Right lung (tissue), 5 donors: ENCODE results near the gene PATL1. TPM values are rescaled to one million over a fixed set of nuclear protein-coding genes. Genes with fewer than 3 reads are reported as not detected.

Source experiments
- DNase-seq, 2 donors: peaks; one replicate each; pipeline ENCODE4 v3.0.0-alpha.2; 2013
- polyA plus RNA-seq, 5 donors: library from polyadenylated mRNA; unstranded; fragments of 120-200 nt; gene quantifications; one replicate each; pipeline versions ENCODE4 v1.2.1 to v1.2.3, GENCODE V29; 2013; ENCODE audit warnings: inconsistent platforms in 1 of 5, low replicate concordance in 1 of 5; ENCODE audit not compliant: insufficient read length in 5 of 5, insufficient read depth in 1 of 5

PATL1 gene
- polyA plus RNA-seq, 5 donors = 32.7 to 45.0 (median 41.3) TPM

DNA sequence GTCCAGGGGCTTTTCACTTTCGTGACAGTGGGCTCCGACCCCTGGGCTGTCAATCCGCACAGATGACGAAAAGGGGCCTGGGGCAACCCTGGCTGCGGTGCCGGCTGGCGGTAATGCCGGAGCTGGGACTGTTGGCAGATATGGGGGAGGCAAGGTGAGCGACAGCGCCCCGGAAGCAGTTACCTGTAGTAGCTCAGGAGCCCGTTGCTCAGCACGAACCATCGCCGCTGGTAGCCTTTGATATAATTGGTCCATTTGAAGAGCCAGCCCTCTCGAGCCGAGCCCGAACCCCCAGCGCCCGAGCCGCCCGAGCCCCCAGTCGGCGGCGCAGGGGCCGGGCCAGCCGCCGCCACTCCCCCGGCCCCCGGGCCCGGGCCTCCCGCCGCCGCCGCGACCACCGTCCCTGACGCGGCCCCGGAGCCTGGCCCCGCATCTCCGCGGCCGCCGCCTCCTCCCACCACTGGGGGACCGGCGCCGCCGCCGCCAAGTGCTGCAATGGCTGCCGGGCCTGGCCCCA is 53.7 kb downstream of the PATL1 start:
- peak; percentile 11 to 12 for DNase-seq

DNA sequence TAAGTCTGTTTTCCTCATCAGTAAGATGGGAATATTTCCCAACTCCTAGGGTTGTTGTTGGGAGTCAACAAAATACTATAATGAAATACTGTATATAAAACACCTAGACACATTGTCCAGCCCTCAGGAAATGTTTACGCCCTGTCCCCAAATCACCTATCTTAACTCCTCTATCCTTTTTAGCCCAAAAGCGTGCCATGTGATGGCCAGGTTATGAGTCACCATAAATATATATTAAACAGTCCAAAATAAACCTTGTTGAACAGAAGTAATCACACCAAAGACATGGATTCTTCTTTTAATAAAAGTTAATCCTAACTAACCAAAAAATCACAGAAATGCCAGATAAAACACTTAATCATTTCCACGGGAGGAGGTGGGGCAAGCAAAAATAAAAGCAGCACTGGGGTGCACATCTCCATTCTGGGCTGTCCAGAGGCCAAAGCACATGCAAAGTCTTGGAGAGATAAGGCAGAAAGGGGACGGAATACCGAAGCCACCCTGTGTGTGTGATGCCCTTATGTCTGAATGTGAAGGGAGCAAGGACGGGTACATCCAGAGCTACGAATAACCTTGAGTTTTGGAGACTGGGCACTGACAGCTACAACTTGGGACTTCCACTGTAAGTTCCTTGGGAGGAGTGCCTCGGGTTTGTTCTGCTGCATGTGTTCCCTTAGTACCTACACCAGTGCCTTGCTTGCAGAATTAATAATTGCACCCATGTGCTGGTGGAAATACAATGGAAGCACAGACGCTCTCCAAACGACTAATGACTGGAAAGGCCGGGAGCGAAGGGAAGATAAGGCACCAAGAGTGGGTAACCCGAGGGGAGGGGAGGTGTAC is 54.3 kb downstream of the PATL1 start:
- no peak for DNase-seq

DNA sequence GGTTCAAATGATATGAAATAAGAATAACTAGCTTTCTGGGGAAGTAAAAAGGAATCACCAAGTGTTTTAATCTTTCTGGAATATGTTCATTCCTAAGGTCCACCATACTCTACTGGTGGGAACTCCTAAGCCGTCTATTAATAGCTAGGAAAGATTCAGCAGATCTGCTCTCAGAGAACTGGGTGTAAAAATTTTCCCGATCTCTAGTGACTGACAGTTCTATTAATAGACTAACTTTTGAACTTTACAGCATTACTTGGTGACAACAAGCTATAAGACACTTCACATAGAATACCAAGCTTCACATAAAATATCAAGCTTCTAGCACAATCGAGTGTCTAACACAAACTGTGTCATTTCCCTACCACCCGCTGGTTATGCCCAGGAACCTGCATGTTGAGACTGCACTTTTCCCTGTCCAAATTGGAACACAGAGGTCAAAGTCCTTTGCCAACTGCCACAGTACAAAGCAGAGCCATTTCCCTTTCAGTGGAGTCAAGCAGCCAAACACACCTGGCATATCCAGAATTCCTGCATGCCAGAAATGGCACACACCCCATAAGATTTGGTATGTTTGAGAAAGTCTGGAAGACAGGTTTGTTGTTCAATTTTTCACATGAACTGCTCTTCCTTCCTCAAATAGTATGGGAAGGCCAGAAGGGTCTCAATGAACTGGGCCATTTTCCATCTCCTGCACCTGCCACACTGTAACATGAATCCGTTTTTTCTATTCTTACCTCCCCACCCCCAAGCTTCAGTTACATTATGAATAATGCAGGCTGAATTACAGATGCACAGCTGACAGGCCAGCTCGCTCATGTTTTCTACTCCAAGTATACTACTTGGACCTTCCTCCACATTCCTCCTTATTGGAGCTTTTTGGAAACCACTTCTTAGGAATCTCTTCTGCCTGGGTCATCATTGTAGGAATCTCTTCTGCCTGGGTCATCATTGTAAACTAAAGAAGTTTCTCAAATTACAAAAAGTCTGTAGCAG is 57.0 kb downstream of the PATL1 start:
- peak in 1 of 2 donors; percentile 1 for DNase-seq

DNA sequence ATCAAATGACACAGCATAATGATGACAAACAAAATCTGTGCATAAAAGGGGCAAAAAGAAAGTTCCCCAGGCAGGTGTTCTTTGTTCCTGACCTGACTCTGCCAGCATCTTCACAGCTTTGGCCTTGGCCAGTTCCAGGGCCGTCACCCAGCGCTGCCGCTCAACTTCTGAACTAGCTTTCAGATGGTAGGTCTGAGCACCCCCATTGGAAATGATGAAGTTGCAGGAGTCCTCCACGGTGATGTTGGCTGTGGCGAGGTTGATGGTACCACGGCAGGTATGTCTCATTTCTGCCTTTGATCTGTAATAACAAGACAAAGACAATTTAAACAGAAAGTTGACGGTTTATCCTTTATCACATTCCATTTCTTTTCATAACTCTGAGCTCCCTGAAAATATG is 58.5 kb downstream of the PATL1 start:
- DNase-seq = no peak

DNA sequence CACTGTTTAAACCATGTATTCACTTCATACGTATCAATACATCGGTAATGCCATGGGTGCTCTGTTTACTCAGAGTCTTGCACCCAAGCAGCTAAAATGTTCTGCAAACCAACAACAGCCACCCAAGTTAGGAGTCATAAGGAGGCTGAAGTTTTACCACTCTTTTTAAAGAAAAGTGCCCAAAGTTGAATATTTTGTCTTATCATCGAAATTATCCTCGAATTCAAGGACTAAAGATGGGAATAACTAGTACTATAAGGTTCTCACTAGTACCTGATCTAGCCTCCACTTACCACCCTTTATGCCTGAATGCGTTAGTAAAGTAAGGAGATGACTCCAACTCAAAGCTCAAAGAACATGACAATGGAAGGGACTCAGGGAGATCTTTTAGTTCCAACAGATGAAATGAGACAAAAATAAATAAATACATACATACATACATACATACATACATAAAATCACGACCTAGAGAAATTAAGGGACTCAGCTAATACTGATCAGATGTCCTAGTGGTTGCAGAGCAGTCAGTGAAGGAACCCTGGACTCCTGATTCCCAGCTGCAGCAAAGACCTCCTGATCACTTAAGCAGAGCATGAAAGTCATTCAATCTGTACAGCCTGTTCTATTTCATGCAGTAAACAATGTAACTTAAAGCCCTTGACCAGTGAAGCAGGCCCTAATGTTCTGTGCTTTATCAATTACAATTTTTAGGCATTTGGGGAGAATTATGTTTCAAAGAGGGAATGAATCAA is 61.0 kb downstream of the PATL1 start:
- no peak for DNase-seq

DNA sequence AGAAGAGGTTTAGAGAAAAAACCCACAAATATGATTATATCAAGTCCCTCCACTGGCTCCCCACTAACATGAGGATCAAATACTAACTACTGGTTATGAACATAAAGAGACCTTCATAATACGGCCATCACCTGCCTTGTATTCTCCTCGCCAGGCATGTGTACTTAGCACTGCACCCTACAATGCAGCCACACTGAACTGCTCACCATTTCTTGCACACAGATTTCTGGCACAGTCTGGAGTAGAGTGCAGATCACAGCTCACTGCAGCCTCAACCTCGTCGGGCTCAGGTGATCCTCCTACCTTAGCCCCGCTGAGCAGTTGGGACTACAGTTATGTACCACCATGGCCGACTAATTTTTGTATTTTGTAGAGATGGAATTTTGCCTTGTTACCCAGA is 66.4 kb downstream of the PATL1 start:
- DNase-seq = no peak

DNA sequence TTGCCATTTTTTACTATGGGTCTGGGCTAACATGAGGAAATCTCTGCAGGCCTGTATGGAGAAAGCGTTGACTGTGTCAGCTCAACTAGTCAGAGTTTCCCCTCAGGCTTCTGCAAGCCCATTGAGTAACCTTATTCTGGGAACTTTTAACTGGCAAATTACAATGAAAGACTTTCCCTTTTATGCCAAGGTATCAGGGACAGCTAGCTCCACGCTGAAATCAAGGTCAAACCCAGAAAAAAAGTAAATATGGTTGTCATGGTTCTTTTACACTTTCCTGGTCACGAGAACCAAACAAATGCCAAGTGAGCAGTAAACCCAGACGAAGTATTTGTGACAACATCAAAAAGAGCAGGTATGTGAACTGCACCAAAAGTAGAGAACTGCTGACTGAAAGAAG is 67.0 kb downstream of the PATL1 start:
- no peak for DNase-seq

DNA sequence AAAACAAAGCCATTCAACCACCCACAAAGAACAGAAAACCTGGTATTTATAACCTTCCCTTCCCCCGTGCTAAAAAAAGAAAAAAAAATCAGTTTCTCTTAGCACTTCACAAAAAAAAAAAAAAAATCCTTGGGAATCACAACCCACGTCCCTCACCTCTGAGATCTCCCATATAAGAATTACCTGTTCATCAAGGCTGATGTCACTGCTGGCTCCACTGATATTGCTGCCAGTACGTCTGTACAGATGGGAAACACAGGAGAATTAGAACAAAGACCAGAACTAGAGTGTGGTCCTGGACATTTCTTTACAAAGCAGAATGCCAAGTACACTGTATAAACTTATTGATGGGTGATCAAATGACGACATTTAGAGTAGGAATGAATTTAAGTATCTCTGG is 68.2 kb downstream of the PATL1 start:
- no peak for DNase-seq

DNA sequence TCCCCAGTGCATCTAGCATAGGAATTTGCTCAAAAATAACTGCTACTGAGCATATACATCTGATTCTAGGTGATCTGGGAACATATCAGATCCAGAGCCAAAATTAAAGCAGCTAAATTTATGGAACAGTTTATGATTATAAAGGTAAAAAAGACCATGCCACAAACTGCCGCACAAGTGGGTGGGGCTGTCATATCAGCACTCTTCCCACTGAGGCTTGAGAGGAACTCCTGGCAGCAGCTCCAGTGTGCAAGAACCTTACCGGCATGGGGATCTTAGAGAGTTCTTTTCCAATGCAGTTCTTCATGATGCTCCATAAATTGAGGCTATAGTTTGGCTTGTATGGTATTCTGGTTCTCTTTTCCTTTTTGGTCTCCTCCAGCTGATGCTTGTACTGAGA is 68.6 kb downstream of the PATL1 start:
- no peak for DNase-seq

DNA sequence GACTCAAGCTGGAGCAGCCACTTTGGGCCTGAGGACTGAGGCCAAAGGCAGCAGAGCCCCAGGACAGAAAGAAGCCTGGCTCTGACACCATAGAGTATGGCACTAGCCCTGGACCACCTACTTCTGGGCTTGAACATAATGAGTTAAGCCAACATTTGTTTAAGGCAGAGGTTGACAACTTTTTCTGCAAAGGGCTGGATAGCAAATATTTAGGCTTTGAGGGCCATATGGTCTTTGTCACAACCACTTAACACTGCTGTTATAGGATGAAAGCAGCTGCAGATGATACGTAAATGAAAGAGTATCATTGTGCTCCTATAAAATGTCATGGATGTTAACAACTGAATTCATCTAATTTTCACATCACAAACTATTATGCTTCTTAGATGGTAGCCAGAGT is 69.9 kb downstream of the PATL1 start:
- peak in 1 of 2 donors; percentile 10 for DNase-seq

Other genes with a start within 250 kb of the PATL1 start
- under 1 TPM in 4 of 5 donors, not detected in 1; 0.03 to 0.05 (median 0.03) TPM for gene OR5A2, start 242.6 kb downstream of the PATL1 start, polyA plus RNA-seq
- gene OR5A1, start 232.6 kb downstream of the PATL1 start, polyA plus RNA-seq = under 1 TPM in 2 of 5 donors, not detected in 3; 0.03 to 0.04 TPM
- gene OR4D6, start 212.1 kb downstream of the PATL1 start, polyA plus RNA-seq = not detected
- not detected for gene OR4D10, start 195.7 kb downstream of the PATL1 start, polyA plus RNA-seq
- not detected for gene OR4D11, start 165.5 kb downstream of the PATL1 start, polyA plus RNA-seq
- under 1 TPM; 0.03 to 0.09 (median 0.06) TPM for gene OR4D9, start 157.5 kb downstream of the PATL1 start, polyA plus RNA-seq
- gene OSBP, start 53.3 kb downstream of the PATL1 start, polyA plus RNA-seq = 10 to 100 TPM; 34.2 to 45.4 (median 37.9) TPM
- not detected for gene OR10V1, start 44.8 kb upstream of the PATL1 start, polyA plus RNA-seq
- 10 to 100 TPM; 20.6 to 30.6 (median 29.3) TPM for gene STX3, start 86.3 kb upstream of the PATL1 start, polyA plus RNA-seq
- gene MRPL16, start 141.7 kb upstream of the PATL1 start, polyA plus RNA-seq = 10 to 100 TPM; 53.1 to 55.5 (median 53.7) TPM
- not detected for gene CBLIF, start 176.5 kb upstream of the PATL1 start, polyA plus RNA-seq
- gene TCN1, start 197.4 kb upstream of the PATL1 start, polyA plus RNA-seq = under 1 TPM in 2 of 5 donors, not detected in 3; 0.10 to 0.28 TPM
- not detected for gene OOSP3, start 209.7 kb upstream of the PATL1 start, polyA plus RNA-seq